GM10248 (cell line): Measurements from ENCODE around the gene IL18R1.
"Not testable (repeated sequence)": the region's sequence is repeated elsewhere in the genome, so short reads cannot be mapped to it uniquely, and the experiment has no call there.

ENCODE experiments used
- CTCF ChIA-PET: fragments of 300-600 bp; sonication (Branson Sonifier 250); formaldehyde crosslinking; extraction: SDS; loops from one replicate; lab custom pipeline; 2021; ENCODE audit warnings: antibody characterized with exemption; lab: Yijun Ruan, JAX
- POLR2A ChIA-PET: fragments of 350-650 bp; sonication (Branson Sonifier 250); formaldehyde crosslinking; extraction: SDS; loops from one replicate; lab custom pipeline; 2020; ENCODE audit warnings: antibody characterized with exemption; lab: Yijun Ruan, JAX
- DNase-seq: peaks from one replicate; pipeline ENCODE4 v3.0.0; 2012; ENCODE audit errors: extremely low spot score
- CTCF ChIP-seq: IDR thresholded peaks from 2 replicates; pipeline ENCODE4 v1.5.1; 2012; ENCODE audit warnings: mild to moderate bottlenecking, low read depth; ENCODE audit errors: extremely low read depth, missing control alignments, control extremely low read depth

Gene IL18R1

GRCh38 chr2:102315921-102316320, 39.7 kb upstream of the IL18R1 start:
- DNase-seq, result no peak
- TF ChIP-seq CTCF, result no peak
- POLR2A ChIA-PET, result no interaction called here
- CTCF ChIA-PET, result no interaction called here

GRCh38 chr2:102317715-102318114, 37.9 kb upstream of the IL18R1 start:
- no peak for TF ChIP-seq CTCF
- DNase-seq, result no peak
- ChIA-PET POLR2A (no interaction called here), CTCF (no interaction called here)

GRCh38 chr2:102318437-102318836, 37.2 kb upstream of the IL18R1 start:
- CTCF ChIA-PET, result interaction anchor here (1.2 kb wide), 1 partner anchor 17 kb away, joined by 4 read pairs; no protein-coding TSS in a partner anchor
- TF ChIP-seq CTCF, result no peak
- no peak for DNase-seq
- POLR2A ChIA-PET, result no interaction called here

GRCh38 chr2:102321941-102322719, 33.5 kb upstream of the IL18R1 start:
- ChIA-PET CTCF (interaction anchor here (0.8 kb wide), 1 partner anchor 21 kb away, joined by 3 read pairs; no protein-coding TSS in a partner anchor), POLR2A (no interaction called here)
- no peak for DNase-seq
- no peak for TF ChIP-seq CTCF

GRCh38 chr2:102324914-102325313, 30.7 kb upstream of the IL18R1 start:
- CTCF ChIA-PET, DNase-seq, POLR2A ChIA-PET: not testable (repeated sequence)

GRCh38 chr2:102331311-102331980, 24.1 kb upstream of the IL18R1 start:
- POLR2A ChIA-PET, result no interaction called here
- no peak for DNase-seq
- TF ChIP-seq CTCF, result no peak
- CTCF ChIA-PET, result no interaction called here

GRCh38 chr2:102334486-102334885, 21.1 kb upstream of the IL18R1 start:
- DNase-seq, result no peak
- ChIA-PET POLR2A (no interaction called here), CTCF (no interaction called here)
- no peak for TF ChIP-seq CTCF
